Neutrophil (primary cell): ENCODE results near the gene APOL5.
"Not testable (repeated sequence)": the region's sequence is repeated elsewhere in the genome, so short reads cannot be mapped to it uniquely, and the experiment has no call there.

Experiments used
- H3K27ac ChIP-seq: fragments of 200-600 bp; sonication (generic); 2 replicates; pipeline ENCODE4 v1.5.1; 2016; ENCODE audit warnings: mild to moderate bottlenecking, moderate library complexity
- H3K27me3 ChIP-seq: fragments of 200-600 bp; sonication (generic); 2 replicates; pipeline ENCODE4 v1.6.0; 2016; ENCODE audit warnings: mild to moderate bottlenecking
- H3K36me3 ChIP-seq: fragments of 200-600 bp; sonication (generic); 2 replicates; pipeline ENCODE4 v1.5.1; 2017
- H3K4me1 ChIP-seq, 2 experiments: fragments of 200-600 bp in 1 of 2; sonication (generic) in 1 of 2; 1 replicate in 1 of 2; 2 replicates in 1 of 2; pipeline versions ENCODE4 v1.5.1 to v1.6.1; 2013 to 2016; ENCODE audit warnings: low read depth in 1 of 2, low read length in 1 of 2, mild to moderate bottlenecking in 1 of 2, moderate library complexity in 1 of 2; ENCODE audit not compliant: control insufficient read depth in 1 of 2, insufficient read depth in 1 of 2
- H3K4me3 ChIP-seq, 2 experiments: fragments of 200-600 bp in 1 of 2; sonication (generic) in 1 of 2; 1 replicate in 1 of 2; 2 replicates in 1 of 2; pipeline ENCODE4 v1.5.1; 2013 to 2016; ENCODE audit warnings: low read depth in 1 of 2, low read length in 1 of 2, mild to moderate bottlenecking in 1 of 2, moderate library complexity in 1 of 2
- H3K9me3 ChIP-seq: fragments of 200-600 bp; sonication (generic); 2 replicates; pipeline ENCODE4 v1.5.1; 2016
- TF ChIP-seq, protein P1 (sequence below): fragments of 200-600 bp; sonication (generic); IDR thresholded peaks from 2 replicates; pipeline ENCODE4 v1.5.1; 2016; ENCODE audit warnings: antibody characterized with exemption

APOL5 gene, protein sequence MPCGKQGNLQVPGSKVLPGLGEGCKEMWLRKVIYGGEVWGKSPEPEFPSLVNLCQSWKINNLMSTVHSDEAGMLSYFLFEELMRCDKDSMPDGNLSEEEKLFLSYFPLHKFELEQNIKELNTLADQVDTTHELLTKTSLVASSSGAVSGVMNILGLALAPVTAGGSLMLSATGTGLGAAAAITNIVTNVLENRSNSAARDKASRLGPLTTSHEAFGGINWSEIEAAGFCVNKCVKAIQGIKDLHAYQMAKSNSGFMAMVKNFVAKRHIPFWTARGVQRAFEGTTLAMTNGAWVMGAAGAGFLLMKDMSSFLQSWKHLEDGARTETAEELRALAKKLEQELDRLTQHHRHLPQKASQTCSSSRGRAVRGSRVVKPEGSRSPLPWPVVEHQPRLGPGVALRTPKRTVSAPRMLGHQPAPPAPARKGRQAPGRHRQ

DNA sequence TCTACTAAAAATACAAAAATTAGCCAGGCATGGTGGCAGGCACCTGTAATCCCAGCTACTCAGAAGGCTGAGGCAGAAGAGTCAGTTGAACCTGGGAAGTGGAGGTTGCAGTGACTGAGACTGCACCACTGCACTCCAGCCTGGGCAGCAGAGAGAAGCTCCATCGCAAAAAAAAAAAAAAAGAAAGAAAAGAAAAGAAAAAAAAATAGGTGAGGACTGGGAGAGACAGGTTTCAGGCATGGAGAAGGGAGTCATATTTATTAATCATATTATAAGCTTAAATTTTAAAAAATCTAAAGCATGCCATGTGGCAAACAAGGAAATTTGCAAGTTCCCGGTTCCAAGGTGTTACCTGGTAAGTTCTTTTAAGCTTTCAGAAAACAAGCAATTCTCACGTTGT is at the start of gene APOL5:
TSS of gene APOL5 (plus strand) at position 301 of the 400 bp plus-strand sequence. CDS start at position 301, 0 bp downstream.
- TF ChIP-seq, protein P1, sequence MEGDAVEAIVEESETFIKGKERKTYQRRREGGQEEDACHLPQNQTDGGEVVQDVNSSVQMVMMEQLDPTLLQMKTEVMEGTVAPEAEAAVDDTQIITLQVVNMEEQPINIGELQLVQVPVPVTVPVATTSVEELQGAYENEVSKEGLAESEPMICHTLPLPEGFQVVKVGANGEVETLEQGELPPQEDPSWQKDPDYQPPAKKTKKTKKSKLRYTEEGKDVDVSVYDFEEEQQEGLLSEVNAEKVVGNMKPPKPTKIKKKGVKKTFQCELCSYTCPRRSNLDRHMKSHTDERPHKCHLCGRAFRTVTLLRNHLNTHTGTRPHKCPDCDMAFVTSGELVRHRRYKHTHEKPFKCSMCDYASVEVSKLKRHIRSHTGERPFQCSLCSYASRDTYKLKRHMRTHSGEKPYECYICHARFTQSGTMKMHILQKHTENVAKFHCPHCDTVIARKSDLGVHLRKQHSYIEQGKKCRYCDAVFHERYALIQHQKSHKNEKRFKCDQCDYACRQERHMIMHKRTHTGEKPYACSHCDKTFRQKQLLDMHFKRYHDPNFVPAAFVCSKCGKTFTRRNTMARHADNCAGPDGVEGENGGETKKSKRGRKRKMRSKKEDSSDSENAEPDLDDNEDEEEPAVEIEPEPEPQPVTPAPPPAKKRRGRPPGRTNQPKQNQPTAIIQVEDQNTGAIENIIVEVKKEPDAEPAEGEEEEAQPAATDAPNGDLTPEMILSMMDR: no peak
- no peak within 1 kb of the TSS for H3K4me3 ChIP-seq
- no peaks in the 10 kb centered on the region for H3K36me3 ChIP-seq
- H3K27ac ChIP-seq: no peak within 1 kb of the TSS
- H3K27me3 ChIP-seq: no peaks in the 10 kb centered on the region
- no peaks in the 10 kb centered on the region for H3K9me3 ChIP-seq
- no peaks in the 10 kb centered on the region for H3K4me1 ChIP-seq

DNA sequence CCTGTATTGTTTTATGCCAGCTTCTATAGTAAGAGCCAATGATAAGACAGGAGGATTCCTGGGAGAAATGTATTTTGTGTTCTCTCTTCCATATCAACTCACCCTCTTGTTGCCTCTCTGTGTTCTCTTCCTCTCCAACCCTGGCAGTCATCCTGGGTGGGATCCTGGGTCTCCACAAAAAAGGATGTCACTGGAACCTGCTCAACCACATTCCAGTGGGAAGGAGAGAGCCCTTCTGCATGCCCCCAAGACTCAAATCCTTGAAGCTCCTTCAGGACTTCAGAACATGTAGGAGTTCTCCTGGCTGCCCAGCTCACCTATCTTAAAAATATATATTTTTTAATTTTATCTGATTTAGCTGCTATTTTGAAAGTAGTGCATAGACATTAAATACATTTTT is 43.3 kb upstream of the APOL5 start:
- H3K36me3 ChIP-seq: no peaks in the 10 kb centered on the region
- H3K4me1 ChIP-seq: no peaks in the 10 kb centered on the region
- no peak overlapping the region for H3K27ac ChIP-seq
- H3K27me3 ChIP-seq: no peaks in the 10 kb centered on the region
- H3K4me3 ChIP-seq: no peak overlapping the region
- TF ChIP-seq, protein P1: no peak
- H3K9me3 ChIP-seq: peaks cover 2% of the 10 kb centered on the region

DNA sequence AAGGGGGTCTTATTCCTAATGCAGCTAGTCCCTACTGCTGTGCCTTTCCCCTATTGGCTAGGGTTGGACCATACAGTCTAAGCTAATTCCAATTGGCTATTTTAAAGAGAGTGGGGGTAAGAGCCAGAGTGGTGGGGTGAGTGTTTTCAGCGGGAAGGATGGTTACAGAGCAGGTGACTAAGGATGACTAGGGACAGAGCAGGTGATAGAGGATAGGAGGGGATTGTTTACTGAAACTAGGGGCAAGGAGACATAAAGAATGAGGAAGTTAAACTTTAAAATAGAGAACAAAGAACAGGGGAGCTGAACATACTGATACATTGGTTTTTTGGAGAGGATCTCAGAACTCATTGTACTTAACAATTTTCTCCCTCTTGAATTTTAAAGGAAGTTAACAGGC is 41.6 kb upstream of the APOL5 start:
- H3K27ac ChIP-seq, H3K36me3 ChIP-seq, H3K4me3 ChIP-seq, H3K9me3 ChIP-seq, H3K27me3 ChIP-seq, H3K4me1 ChIP-seq: not testable (repeated sequence)

DNA sequence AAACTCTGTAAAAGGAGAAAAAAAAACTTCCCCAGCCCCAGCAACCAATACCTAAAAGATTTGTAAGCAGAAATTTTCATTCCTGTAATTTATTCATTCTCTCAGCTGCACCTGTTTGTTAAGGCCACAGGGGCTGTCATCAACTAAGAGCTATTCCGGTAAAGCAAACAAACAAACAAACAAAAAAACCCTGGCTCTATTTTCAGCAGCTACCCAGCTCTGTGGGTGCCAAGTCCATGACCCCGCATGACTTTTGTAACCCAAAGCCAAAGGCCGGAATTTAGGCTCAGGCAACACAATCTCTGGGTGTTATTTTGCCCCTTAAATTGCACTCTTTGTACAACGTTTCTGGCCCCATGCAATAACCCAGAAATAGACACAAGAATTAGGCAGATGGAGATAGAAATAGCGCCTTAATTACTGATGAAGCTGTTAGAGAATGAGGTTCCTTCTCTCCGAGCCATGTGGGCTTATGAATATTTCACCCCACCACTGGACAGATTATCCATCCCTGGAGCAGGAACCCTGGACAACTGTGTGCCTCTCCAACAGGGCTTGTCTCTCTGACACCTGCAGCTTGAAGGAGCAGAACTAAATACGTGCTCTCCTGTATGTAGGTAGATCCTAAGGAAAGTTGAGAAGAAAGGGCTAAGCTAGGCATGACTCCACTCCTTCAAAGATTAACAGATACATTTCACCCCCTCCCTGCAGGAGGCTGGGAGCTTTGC is 40.0 kb upstream of the APOL5 start:
- TF ChIP-seq, protein P1: no peak
- no peaks in the 10 kb centered on the region for H3K9me3 ChIP-seq
- no peaks in the 10 kb centered on the region for H3K4me1 ChIP-seq
- H3K27ac ChIP-seq: no peak overlapping the region
- no peak overlapping the region for H3K4me3 ChIP-seq
- no peaks in the 10 kb centered on the region for H3K27me3 ChIP-seq
- no peaks in the 10 kb centered on the region for H3K36me3 ChIP-seq

DNA sequence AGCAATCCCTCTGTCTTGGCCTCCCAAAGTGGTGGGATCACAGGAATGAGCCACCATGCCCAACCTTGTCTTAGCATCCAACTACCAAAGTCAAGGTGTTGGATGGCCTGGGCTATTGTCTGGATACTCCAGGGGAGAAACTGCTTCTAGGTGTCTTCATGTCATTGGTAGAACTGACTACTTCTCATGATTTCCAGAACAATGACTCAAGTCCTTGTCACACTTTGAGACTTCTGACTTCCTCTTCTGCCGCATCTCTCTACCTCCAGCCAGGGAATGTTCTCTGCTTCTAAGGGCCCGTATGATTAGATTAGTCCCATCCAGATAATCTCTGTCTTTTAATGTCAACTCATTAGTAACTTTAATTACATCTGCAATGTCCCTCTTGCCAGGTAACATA is 38.8 kb upstream of the APOL5 start:
- Histone ChIP-seq H3K9me3 (no peaks in the 10 kb centered on the region), H3K27me3 (no peaks in the 10 kb centered on the region), H3K27ac (no peak overlapping the region), H3K4me1 (no peaks in the 10 kb centered on the region), H3K4me3 (no peak overlapping the region), H3K36me3 (no peaks in the 10 kb centered on the region)
- TF ChIP-seq, protein P1: no peak

DNA sequence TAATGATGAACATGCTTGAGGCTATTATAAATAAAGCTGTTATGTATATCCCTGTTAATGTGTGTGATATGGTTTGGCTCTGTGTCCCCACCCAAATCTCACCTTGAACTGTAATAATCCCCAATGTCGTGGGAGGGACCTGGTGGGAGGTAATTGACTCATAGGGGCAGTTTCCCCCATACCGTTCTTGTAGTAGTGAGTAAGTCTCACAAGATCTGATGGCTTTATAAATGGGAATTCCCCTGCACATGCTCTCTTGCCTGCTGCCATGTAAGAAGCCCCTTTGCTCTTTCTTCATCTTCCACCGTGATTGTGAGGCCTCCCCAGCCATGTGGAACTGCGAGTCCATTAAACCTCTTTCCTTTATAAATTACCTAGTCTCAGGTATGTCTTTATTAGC is 38.2 kb upstream of the APOL5 start:
- H3K27me3 ChIP-seq, H3K4me1 ChIP-seq, H3K36me3 ChIP-seq, H3K4me3 ChIP-seq, H3K9me3 ChIP-seq, H3K27ac ChIP-seq: not testable (repeated sequence)
